ENCODE results near the gene SLC25A44.
A peak's percentile ranks its signal among the peaks of the same experiment; 100 is the strongest.

The SLC25A44 gene
- total RNA-seq, result 35.9 to 92.1 (median 44.9) reads per million in 4 donors

- peak; percentile 92 to 99 (median 96) for DNase-seq
These were observed at the start of gene SLC25A44 for GRCh38 chr1:156193488-156194299. Gene SLC25A44, plus strand, starts transcription at chr1:156194104. Its CDS starts 5,744 bp downstream, at chr1:156199848.

GRCh38 chr1:156144742-156145141, 49.2 kb upstream of the SLC25A44 start:
- no peak for DNase-seq

- no peak for DNase-seq
These were observed 48.3 kb upstream of the SLC25A44 start for GRCh38 chr1:156145650-156146019.

- peak in 1 of 5 donors; percentile 83 for DNase-seq
These were observed 47.7 kb upstream of the SLC25A44 start for GRCh38 chr1:156146020-156146768.

GRCh38 chr1:156146769-156147405, 47.0 kb upstream of the SLC25A44 start:
- DNase-seq, result no peak

GRCh38 chr1:156148216-156148615, 45.7 kb upstream of the SLC25A44 start:
- no peak for DNase-seq

- no peak for DNase-seq
These were observed 44.3 kb upstream of the SLC25A44 start for GRCh38 chr1:156149374-156150332.

GRCh38 chr1:156150333-156151011, 43.4 kb upstream of the SLC25A44 start:
- no peak for DNase-seq

GRCh38 chr1:156151093-156151688, 42.7 kb upstream of the SLC25A44 start:
- DNase-seq, result no peak

GRCh38 chr1:156152628-156153027, 41.3 kb upstream of the SLC25A44 start:
- DNase-seq, result no peak

GRCh38 chr1:156153362-156153761, 40.5 kb upstream of the SLC25A44 start, which contains the start of gene SEMA4A:
Gene SEMA4A, plus strand, starts transcription at chr1:156153585. Its CDS starts 994 bp downstream, at chr1:156154579.
- DNase-seq, result no peak

- peak in 1 of 5 donors; percentile 69 for DNase-seq
These were observed 39.6 kb upstream of the SLC25A44 start for GRCh38 chr1:156154317-156154749.

- DNase-seq, result no peak
These were observed 38.0 kb upstream of the SLC25A44 start for GRCh38 chr1:156155756-156156510.

GRCh38 chr1:156157506-156157905, 36.4 kb upstream of the SLC25A44 start:
- no peak for DNase-seq

- no peak for DNase-seq
These were observed 35.9 kb upstream of the SLC25A44 start for GRCh38 chr1:156157966-156158365.

- DNase-seq, result no peak
These were observed 33.7 kb upstream of the SLC25A44 start for GRCh38 chr1:156160000-156160742.

GRCh38 chr1:156160743-156161171, 33.1 kb upstream of the SLC25A44 start:
- DNase-seq, result peak; percentile 53 to 76 (median 58)

GRCh38 chr1:156162430-156163037, 31.4 kb upstream of the SLC25A44 start:
- no peak for DNase-seq

GRCh38 chr1:156163712-156164111, 30.2 kb upstream of the SLC25A44 start:
- DNase-seq, result no peak
